ENCODE measurements around the gene SCNN1B.

SCNN1B gene

GRCh38 chr16:23354246-23354645, 52.1 kb downstream of the SCNN1B start:
- Mint-ChIP-seq H3K9me3 (no peaks in the 10 kb centered on the region), H3K4me1 (no peaks in the 10 kb centered on the region), H3K27me3 (ENCODE audit: low read depth) (peaks cover 21% of the 10 kb centered on the region), H3K36me3 (ENCODE audit: low read depth) (no peaks in the 10 kb centered on the region), H3K27ac (no peak overlapping the region), H3K4me3 (no peak overlapping the region)
- TF ChIP-seq CTCF (IDR thresholded peaks at IDR 0.05; ENCODE audit: unreplicated experiment in 3 of 3) = no peak

GRCh38 chr16:23355106-23355670, 53.1 kb downstream of the SCNN1B start:
- H3K36me3 Mint-ChIP-seq (ENCODE audit: low read depth) = no peaks in the 10 kb centered on the region
- H3K9me3 Mint-ChIP-seq = no peaks in the 10 kb centered on the region
- H3K4me3 Mint-ChIP-seq = no peak overlapping the region
- H3K4me1 Mint-ChIP-seq = no peaks in the 10 kb centered on the region
- no peak for TF ChIP-seq CTCF (IDR thresholded peaks at IDR 0.05; ENCODE audit: unreplicated experiment in 3 of 3)
- peaks cover 19% of the 10 kb centered on the region for H3K27me3 Mint-ChIP-seq (ENCODE audit: low read depth)
- no peak overlapping the region for H3K27ac Mint-ChIP-seq

GRCh38 chr16:23356941-23357340, 54.8 kb downstream of the SCNN1B start:
- Mint-ChIP-seq H3K9me3 (no peaks in the 10 kb centered on the region), H3K27ac (no peak overlapping the region)

GRCh38 chr16:23357761-23358290, 55.7 kb downstream of the SCNN1B start:
- Mint-ChIP-seq H3K4me1 (no peaks in the 10 kb centered on the region), H3K27ac (no peak overlapping the region), H3K4me3 (no peak overlapping the region), H3K9me3 (no peaks in the 10 kb centered on the region), H3K36me3 (ENCODE audit: low read depth) (no peaks in the 10 kb centered on the region), H3K27me3 (ENCODE audit: low read depth) (peaks cover 3% of the 10 kb centered on the region)
- TF ChIP-seq CTCF (IDR thresholded peaks at IDR 0.05; ENCODE audit: unreplicated experiment in 3 of 3) = no peak

More at GRCh38 chr16:23356941-23357340, 54.8 kb downstream of the SCNN1B start:
- H3K4me1 Mint-ChIP-seq = no peaks in the 10 kb centered on the region
- TF ChIP-seq CTCF (IDR thresholded peaks at IDR 0.05; ENCODE audit: unreplicated experiment in 3 of 3) = no peak
- no peak overlapping the region for H3K4me3 Mint-ChIP-seq
- peaks cover 5% of the 10 kb centered on the region for H3K27me3 Mint-ChIP-seq (ENCODE audit: low read depth)
- no peaks in the 10 kb centered on the region for H3K36me3 Mint-ChIP-seq (ENCODE audit: low read depth)

- H3K9me3 Mint-ChIP-seq = no peaks in the 10 kb centered on the region
- H3K27me3 Mint-ChIP-seq (ENCODE audit: low read depth) = peaks cover 3% of the 10 kb centered on the region
- H3K36me3 Mint-ChIP-seq (ENCODE audit: low read depth) = no peaks in the 10 kb centered on the region
- no peak overlapping the region for H3K27ac Mint-ChIP-seq
- H3K4me3 Mint-ChIP-seq = no peak overlapping the region
- TF ChIP-seq CTCF (IDR thresholded peaks at IDR 0.05; ENCODE audit: unreplicated experiment in 3 of 3) = no peak
- H3K4me1 Mint-ChIP-seq = no peaks in the 10 kb centered on the region
Observed at GRCh38 chr16:23359092-23359760, 57.1 kb downstream of the SCNN1B start.
